ENCODE data around the gene HOXC10.

- TF ChIP-seq, protein P1, sequence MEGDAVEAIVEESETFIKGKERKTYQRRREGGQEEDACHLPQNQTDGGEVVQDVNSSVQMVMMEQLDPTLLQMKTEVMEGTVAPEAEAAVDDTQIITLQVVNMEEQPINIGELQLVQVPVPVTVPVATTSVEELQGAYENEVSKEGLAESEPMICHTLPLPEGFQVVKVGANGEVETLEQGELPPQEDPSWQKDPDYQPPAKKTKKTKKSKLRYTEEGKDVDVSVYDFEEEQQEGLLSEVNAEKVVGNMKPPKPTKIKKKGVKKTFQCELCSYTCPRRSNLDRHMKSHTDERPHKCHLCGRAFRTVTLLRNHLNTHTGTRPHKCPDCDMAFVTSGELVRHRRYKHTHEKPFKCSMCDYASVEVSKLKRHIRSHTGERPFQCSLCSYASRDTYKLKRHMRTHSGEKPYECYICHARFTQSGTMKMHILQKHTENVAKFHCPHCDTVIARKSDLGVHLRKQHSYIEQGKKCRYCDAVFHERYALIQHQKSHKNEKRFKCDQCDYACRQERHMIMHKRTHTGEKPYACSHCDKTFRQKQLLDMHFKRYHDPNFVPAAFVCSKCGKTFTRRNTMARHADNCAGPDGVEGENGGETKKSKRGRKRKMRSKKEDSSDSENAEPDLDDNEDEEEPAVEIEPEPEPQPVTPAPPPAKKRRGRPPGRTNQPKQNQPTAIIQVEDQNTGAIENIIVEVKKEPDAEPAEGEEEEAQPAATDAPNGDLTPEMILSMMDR (IDR thresholded peaks at IDR 0.05; ENCODE audit: insufficient read depth, low read length), result no peak
- TF ChIP-seq POLR2AphosphoS5 (IDR thresholded peaks at IDR 0.05; ENCODE audit: low read depth) (no peak), GABPA (IDR thresholded peaks at IDR 0.05; ENCODE audit: low read depth) (no peak), SPI1 (IDR thresholded peaks at IDR 0.05; ENCODE audit: borderline replicate concordance, low read depth) (no peak)
- TF ChIP-seq, protein P2, sequence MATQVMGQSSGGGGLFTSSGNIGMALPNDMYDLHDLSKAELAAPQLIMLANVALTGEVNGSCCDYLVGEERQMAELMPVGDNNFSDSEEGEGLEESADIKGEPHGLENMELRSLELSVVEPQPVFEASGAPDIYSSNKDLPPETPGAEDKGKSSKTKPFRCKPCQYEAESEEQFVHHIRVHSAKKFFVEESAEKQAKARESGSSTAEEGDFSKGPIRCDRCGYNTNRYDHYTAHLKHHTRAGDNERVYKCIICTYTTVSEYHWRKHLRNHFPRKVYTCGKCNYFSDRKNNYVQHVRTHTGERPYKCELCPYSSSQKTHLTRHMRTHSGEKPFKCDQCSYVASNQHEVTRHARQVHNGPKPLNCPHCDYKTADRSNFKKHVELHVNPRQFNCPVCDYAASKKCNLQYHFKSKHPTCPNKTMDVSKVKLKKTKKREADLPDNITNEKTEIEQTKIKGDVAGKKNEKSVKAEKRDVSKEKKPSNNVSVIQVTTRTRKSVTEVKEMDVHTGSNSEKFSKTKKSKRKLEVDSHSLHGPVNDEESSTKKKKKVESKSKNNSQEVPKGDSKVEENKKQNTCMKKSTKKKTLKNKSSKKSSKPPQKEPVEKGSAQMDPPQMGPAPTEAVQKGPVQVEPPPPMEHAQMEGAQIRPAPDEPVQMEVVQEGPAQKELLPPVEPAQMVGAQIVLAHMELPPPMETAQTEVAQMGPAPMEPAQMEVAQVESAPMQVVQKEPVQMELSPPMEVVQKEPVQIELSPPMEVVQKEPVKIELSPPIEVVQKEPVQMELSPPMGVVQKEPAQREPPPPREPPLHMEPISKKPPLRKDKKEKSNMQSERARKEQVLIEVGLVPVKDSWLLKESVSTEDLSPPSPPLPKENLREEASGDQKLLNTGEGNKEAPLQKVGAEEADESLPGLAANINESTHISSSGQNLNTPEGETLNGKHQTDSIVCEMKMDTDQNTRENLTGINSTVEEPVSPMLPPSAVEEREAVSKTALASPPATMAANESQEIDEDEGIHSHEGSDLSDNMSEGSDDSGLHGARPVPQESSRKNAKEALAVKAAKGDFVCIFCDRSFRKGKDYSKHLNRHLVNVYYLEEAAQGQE (IDR thresholded peaks at IDR 0.05; ENCODE audit: insufficient replicate concordance, low read depth), result no peak
Observed at GRCh38 chr12:54016051-54016450, 31.1 kb downstream of the HOXC10 start.
